ENCODE results near the gene ACADVL.

Gene ACADVL

DNA sequence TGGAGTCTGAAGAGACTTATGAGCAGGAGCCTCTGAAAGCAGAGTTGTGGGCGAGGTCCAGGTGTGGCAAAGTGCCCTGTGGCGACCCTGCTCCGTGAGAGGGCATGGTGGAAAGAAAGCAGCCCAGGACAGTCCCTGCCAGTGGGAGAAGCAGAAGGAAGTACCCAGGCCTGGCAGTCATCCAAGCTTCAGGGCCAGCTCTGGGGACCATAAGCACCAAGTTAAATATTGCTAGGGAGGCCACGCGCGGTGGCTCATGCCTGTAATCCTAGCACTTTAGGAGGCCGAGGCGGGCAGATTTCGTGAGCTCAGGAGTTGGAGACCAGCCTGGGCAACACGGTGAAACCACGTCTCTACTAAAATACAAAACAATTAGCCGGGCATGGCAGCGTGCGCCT is 35.6 kb upstream of the ACADVL start:
- TF ChIP-seq, protein P1, sequence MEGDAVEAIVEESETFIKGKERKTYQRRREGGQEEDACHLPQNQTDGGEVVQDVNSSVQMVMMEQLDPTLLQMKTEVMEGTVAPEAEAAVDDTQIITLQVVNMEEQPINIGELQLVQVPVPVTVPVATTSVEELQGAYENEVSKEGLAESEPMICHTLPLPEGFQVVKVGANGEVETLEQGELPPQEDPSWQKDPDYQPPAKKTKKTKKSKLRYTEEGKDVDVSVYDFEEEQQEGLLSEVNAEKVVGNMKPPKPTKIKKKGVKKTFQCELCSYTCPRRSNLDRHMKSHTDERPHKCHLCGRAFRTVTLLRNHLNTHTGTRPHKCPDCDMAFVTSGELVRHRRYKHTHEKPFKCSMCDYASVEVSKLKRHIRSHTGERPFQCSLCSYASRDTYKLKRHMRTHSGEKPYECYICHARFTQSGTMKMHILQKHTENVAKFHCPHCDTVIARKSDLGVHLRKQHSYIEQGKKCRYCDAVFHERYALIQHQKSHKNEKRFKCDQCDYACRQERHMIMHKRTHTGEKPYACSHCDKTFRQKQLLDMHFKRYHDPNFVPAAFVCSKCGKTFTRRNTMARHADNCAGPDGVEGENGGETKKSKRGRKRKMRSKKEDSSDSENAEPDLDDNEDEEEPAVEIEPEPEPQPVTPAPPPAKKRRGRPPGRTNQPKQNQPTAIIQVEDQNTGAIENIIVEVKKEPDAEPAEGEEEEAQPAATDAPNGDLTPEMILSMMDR (conservative IDR thresholded peaks at IDR 0.05; ENCODE audit: low read depth, low read length) = no peak
- no peak overlapping the region for H3K4me3 ChIP-seq (ENCODE audit: low read length)
- no peak for DNase-seq (ENCODE audit: low read depth)

- TF ChIP-seq, protein P1 (conservative IDR thresholded peaks at IDR 0.05; ENCODE audit: low read depth, low read length) = no peak
- no peak overlapping the region for H3K4me3 ChIP-seq (ENCODE audit: low read length)
- DNase-seq (ENCODE audit: low read depth) = no peak
These were observed 35.1 kb upstream of the ACADVL start for GRCh38 chr17:7184647-7185046.

DNA sequence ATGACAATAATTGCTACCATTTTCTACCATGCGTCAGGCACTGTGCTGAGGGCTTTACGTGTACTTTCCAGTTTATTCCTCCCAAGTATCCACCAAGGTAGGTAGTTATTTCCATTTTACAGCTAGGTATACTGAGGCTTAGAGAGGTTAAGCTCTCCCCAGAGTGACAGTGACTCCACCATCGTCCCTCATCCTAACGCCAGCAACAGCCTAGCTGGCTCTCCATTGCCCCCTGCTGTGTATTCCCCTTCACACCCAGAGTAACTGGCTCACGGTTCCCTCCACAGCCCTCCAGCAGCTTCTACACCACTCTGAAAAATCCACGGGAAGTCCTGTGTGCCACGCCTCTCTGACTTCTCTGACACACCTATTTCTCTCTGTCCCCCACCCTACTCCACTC is 33.5 kb upstream of the ACADVL start:
- no peak for DNase-seq (ENCODE audit: low read depth)
- TF ChIP-seq, protein P1 (conservative IDR thresholded peaks at IDR 0.05; ENCODE audit: low read depth, low read length) = peak; percentile 31
- no peak overlapping the region for H3K4me3 ChIP-seq (ENCODE audit: low read length)

DNA sequence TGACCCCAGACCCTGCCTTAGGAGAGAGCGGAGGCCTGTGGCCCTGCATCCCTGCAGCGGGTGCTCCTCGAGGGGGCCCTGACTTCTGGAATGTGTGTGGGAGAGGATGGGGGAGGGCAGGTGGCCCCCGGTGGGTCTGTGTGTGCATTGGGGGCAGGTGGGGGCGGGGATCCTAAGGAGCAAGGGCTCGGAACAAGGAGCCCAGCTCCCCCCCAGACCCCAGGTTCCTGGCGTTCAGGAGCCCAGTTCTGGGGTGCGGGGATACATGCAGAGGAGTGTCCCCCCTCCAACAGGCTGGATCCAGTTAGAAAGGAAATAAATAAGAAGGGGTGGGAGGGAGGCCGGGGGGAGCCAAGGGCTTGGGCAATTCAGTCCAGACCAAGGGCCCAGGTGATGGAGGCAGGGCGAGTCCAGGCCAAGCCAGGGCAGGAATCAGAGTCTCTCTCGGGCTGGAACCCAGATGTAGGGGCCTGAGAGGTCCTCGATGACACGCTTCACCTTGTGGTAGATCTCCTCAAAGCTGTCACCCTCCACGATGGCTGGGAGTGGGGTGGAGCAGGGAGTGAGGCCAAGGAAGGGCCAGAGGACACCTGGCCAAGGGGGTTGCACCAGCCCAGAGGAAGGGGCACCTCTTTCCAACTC is 29.3 kb upstream of the ACADVL start:
- no peak for DNase-seq (ENCODE audit: low read depth)

GRCh38 chr17:7191069-7191468 is 28.7 kb upstream of the ACADVL start:
- TF ChIP-seq, protein P1 (conservative IDR thresholded peaks at IDR 0.05; ENCODE audit: low read depth, low read length) = no peak
- no peak overlapping the region for H3K4me3 ChIP-seq (ENCODE audit: low read length)
- no peak for DNase-seq (ENCODE audit: low read depth)

More for the DNA sequence above, 29.3 kb upstream of the ACADVL start:
- H3K4me3 ChIP-seq (ENCODE audit: low read length) = no peak overlapping the region
- TF ChIP-seq, protein P1 (conservative IDR thresholded peaks at IDR 0.05; ENCODE audit: low read depth, low read length) = no peak

DNA sequence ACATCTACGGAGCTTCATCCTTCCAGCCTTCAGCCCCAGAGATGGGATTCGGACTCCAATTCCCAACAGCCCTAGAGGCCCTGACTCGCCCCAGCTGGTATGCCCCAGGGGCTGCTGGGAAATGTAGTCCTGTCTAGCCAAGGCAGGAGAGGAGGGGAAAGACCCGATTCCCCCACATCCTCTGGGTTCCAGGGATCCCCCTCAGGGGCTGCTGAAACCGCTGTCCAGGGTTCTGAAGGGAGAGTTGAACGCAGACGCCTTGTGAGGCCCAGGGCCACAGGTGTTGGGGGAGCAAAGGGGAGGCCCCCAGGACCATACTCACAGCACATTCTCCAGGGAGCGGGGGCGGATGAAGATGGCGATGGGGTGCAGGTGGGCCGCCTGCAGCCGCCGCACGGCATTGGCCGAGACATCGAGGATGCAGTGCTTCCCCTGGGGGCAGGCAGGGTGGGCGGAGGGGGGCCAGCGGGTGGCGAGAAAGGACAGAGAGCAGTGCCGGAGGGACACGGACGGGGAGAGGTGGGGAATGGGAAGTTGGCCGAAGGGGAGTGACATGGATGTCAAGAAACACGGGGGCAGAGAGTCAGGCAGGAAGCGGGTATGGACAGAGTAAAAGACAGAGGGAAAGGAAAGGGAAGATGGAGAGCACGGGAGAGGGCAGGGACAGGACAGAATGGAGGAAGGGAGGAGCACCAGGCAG is 28.0 kb upstream of the ACADVL start:
- no peak overlapping the region for H3K4me3 ChIP-seq (ENCODE audit: low read length)
- DNase-seq (ENCODE audit: low read depth) = no peak
- TF ChIP-seq, protein P1 (conservative IDR thresholded peaks at IDR 0.05; ENCODE audit: low read depth, low read length) = no peak
